Fibroblast of villous mesenchyme (primary cell): ENCODE results near the gene CLEC16A. TPM values are rescaled to one million over a fixed set of nuclear protein-coding genes. Genes with fewer than 3 reads are reported as not detected.

Experiments
- DNase-seq: peaks from one replicate; pipeline ENCODE4 v3.0.0-alpha.2; 2010; ENCODE audit warnings: low read depth
- H3K4me3 ChIP-seq: 2 replicates; pipeline ENCODE4 v1.5.1; 2011; ENCODE audit warnings: low read depth, mild to moderate bottlenecking, low read length
- total RNA-seq: library from RNA; depleted of rRNA; stranded (reverse); fragments of >200 nt; gene quantifications from 2 replicates; pipeline ENCODE4 v1.2.3, GENCODE V29; 2012
- TF ChIP-seq, protein P1 (sequence below): IDR thresholded peaks from 2 replicates; pipeline ENCODE4 v1.5.1; 2012; ENCODE audit warnings: low read depth, mild to moderate bottlenecking, low read length; ENCODE audit not compliant: insufficient read depth

Gene CLEC16A
- total RNA-seq, 1 donor = 32.4 TPM

DNA sequence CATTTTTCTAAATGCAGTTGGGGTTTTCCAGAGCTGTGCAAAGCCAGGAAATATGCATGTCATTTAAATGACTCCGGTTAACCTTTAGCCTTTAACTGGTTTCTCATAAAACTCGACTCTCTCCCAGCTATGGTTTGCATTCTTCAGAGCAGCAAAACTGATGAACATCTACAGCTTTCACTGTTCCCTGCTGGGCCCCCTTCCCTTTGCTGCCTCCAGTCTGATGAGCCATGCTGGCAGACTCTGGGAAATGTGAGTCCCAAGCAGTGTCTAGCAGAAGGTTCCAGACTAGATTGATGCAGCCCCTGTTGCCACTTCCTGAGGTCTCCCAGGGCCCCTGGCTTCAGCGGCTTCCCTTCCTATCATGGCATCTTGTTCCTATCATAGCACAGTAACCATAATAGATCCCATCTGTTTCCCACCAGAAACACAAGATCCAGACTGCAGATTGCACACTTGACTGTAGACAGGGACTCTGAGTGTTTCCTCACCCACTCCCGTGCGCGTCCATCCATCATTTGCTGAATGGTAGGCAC lies 135.4 kb downstream of the CLEC16A start:
- DNase-seq = peak; percentile 98
- no peak overlapping the region for H3K4me3 ChIP-seq
- TF ChIP-seq, protein P1, sequence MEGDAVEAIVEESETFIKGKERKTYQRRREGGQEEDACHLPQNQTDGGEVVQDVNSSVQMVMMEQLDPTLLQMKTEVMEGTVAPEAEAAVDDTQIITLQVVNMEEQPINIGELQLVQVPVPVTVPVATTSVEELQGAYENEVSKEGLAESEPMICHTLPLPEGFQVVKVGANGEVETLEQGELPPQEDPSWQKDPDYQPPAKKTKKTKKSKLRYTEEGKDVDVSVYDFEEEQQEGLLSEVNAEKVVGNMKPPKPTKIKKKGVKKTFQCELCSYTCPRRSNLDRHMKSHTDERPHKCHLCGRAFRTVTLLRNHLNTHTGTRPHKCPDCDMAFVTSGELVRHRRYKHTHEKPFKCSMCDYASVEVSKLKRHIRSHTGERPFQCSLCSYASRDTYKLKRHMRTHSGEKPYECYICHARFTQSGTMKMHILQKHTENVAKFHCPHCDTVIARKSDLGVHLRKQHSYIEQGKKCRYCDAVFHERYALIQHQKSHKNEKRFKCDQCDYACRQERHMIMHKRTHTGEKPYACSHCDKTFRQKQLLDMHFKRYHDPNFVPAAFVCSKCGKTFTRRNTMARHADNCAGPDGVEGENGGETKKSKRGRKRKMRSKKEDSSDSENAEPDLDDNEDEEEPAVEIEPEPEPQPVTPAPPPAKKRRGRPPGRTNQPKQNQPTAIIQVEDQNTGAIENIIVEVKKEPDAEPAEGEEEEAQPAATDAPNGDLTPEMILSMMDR = no peak

DNA sequence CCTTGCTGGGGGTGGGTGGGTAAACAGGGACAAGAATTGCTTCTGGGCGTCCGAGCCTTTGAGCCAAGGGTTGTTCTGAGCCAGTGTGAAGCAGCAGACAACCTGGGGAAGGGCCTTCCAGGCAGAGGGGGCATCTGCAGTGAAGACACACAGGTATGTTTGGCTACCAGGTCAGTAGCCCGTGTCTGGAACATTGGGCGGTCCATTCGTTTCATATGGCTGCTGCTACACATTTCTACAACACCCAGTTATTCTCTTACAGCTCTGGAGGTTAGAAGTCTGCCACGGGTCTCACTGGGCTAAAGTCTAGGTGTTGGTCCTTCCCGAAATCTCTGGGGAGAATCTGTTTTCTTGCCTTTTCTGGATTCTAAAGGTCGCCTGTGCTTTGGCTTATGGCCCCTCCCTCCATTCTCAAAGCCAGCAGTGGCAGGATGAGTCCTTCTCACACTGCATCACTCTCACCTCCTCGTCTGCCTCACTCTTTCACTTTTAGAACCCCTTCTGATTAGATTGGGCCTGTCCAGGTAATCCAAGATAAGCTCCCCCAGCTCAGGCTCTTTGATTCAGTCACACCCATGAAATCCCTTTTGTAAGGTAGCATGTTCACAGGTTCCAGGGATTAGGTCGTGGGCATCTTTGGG lies 136.1 kb downstream of the CLEC16A start:
- DNase-seq = no peak
- TF ChIP-seq, protein P1 = no peak
- no peak overlapping the region for H3K4me3 ChIP-seq

DNA sequence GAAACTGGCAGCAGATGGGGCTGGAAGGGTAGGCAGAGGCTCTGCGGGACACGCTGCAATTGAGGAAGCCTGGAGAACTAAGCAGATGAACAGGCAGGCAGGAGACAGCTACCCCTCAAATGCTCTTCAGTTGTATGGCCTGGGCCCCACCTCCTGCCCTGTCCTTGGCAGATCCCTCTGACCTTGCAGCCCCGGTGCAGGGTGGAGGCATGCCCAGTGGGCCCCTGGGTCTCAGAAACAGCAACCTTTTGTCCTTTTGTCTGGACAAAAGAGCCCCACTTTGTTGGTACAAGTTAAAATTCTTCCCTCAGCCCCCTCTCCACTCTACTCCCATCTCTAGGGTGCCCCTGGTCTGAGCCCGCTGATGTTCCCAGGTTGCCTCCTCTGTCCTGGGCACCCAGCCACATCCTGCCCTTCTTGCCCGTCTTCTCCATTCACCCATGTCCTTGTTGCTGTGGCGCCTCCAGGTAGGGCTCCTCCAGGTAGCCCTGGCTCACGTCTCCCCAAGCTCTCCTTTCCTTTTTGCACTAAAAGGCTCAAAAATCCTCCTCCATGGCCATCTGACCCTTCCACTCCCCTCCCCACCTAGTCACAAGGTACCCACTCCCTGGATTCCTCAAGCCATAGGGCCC lies 136.8 kb downstream of the CLEC16A start:
- no peak for DNase-seq
- no peak overlapping the region for H3K4me3 ChIP-seq
- TF ChIP-seq, protein P1 = no peak

DNA sequence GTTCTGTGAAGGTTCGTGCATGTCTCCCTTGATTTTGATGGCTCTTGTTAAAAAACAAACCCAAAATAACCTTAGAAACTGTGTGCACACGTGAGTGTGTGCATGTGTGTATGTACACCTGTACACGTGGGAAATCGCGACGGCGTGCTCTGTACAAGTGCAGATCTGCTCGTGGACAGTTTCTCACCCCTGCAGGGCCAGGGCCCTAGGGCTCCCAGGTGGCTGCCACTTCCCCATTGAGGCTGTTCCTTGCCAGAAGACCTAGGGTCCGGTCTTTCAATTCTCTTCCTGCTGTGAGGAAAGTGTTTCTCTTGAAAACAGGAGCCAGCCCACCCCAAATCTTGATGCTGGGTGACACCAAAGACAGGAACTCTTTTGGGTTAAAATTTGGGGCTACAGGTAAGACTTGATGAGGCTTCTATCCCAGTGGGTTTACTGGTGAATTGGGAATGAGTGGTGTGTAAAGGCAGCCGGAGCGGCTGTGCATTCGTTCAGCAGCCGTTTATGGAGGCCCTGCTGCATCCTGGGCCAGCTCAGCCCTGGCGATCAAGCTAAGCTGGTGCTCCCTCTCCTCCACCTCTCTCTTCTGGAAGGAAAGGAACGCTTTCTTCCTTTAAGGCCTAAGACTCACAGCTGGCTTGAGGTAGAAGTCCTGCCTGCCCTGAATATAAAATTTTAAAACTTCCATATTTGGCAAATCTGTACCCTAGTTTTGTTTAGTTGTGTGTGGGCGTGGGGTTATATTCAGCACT lies 137.9 kb downstream of the CLEC16A start:
- TF ChIP-seq, protein P1 = no peak
- no peak for DNase-seq
- H3K4me3 ChIP-seq = no peak overlapping the region

DNA sequence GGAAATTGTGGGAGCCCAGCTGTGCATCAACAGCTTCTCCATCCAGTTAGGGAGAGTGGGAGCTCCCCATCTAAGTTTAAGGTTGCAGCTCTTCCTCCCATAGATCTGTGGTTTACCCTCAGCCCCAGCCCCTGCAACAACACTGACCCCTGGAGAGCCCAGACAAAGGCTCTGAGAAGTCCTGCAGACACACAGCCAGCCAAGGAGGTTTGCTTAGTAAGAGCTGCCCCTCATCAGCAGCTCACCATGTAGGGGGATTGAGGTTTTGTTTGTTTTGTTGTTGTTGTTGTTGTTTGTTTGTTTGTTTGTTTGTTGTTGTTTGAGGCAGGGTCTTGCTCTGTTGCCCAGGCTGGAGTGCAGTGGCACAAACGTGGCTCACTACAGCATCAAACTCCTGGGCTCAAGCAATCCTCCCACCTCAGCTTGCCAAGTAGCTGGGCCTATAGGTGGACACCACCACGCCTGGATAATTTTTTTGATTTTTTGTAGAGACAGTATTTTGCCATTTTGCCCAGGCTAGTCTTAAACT lies 138.6 kb downstream of the CLEC16A start:
- TF ChIP-seq, protein P1 = no peak
- H3K4me3 ChIP-seq = no peak overlapping the region
- DNase-seq = no peak

DNA sequence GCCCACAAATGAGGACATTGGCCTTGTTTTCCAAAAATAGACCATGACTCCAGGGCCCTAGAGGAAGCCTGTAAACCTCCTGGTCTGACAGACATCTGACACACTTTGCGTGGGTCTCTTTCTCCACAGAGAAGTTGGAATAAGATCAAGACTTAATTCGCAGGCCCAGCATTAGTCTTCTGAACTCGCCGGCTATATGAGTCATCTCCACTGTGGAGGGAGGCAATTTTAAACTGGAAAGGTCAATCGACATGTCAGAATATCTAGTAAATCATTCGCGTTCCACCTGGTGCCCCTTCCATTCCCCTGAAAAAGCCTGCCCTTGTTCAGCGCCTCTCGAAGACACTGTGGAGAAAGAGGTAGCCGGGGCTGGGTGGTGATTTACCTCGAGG lies 140.1 kb downstream of the CLEC16A start:
- peak; percentile 89 for DNase-seq
- no peak overlapping the region for H3K4me3 ChIP-seq
- TF ChIP-seq, protein P1 = no peak
